Adrenal gland (tissue), 5 donors: Measurements from ENCODE around the gene GLCCI1.

ENCODE experiments used
- POLR2A ChIP-seq, 2 donors: fragments of 450-650 bp; IDR thresholded peaks; one replicate each; pipeline ENCODE4 v1.6.1; 2017; ENCODE audit warnings: antibody characterized with exemption in 2 of 2, mild to moderate bottlenecking in 2 of 2, moderate library complexity in 1 of 2
- TF ChIP-seq, protein P1 (sequence below), 6 experiments: fragments of 450-650 bp in 4 of 6; fragments of 200-600 bp in 2 of 6; sonication (generic) in 1 of 6; IDR thresholded peaks; 1 replicate in 5 of 6; 2 replicates in 1 of 6; pipeline versions ENCODE4 v1.5.1 to v1.8.0; 2016 to 2021; ENCODE audit warnings: antibody characterized with exemption in 6 of 6, mild to moderate bottlenecking in 2 of 6, moderate library complexity in 1 of 6
- donor health status: DM: no; HTN: no; CAD: no.

DNA sequence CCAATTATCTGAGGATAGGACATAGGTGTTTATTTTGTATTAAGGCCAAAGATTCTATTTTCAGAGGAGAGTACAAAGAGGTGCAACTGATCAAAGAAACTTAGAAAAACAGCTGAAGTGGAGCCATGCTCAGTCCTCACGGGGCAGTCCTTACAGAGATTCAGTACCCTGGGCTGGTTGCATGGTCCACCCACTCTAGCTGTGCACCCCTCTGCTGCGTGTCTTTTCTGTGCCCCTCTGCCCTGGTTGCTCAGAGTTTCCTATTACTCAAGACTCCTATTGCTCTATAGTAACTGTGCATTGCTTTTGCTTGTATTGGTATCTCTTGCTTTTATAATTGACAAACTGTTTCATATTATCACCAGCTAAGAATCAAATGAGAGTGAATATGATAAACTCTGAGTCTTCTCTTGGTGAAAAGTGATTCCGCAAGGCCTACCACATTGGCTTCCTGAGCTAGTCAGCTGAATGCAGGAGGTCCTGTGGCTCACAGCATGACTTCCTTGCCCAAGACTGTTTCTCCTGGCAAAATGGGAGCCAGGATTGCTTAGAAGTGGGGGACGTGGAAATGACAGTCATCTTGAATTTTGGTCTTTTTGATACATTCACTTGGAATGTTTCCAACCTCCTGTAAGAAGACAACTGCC, 137.0 kb downstream of the GLCCI1 start:
- TF ChIP-seq, protein P1, sequence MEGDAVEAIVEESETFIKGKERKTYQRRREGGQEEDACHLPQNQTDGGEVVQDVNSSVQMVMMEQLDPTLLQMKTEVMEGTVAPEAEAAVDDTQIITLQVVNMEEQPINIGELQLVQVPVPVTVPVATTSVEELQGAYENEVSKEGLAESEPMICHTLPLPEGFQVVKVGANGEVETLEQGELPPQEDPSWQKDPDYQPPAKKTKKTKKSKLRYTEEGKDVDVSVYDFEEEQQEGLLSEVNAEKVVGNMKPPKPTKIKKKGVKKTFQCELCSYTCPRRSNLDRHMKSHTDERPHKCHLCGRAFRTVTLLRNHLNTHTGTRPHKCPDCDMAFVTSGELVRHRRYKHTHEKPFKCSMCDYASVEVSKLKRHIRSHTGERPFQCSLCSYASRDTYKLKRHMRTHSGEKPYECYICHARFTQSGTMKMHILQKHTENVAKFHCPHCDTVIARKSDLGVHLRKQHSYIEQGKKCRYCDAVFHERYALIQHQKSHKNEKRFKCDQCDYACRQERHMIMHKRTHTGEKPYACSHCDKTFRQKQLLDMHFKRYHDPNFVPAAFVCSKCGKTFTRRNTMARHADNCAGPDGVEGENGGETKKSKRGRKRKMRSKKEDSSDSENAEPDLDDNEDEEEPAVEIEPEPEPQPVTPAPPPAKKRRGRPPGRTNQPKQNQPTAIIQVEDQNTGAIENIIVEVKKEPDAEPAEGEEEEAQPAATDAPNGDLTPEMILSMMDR (IDR thresholded peaks at IDR 0.05): no peak
- TF ChIP-seq POLR2A (IDR thresholded peaks at IDR 0.05): no peak
